HG03457 (cell line): ENCODE data around the gene CRPPA.
"Not testable (repeated sequence)": the region's sequence is repeated elsewhere in the genome, so short reads cannot be mapped to it uniquely, and the experiment has no call there.

Source experiments
- ATAC-seq: cut with Tn5 transposase; IDR thresholded peaks from one replicate; pipeline ENCODE4 v1.9.1; 2021; ENCODE audit warnings: moderate number of reproducible peaks; ENCODE audit not compliant: unreplicated experiment

CRPPA gene

GRCh38 chr7:16421333-16422102, at the start of gene CRPPA:
Gene CRPPA (minus strand): TSS chr7:16421538. CDS start chr7:16421322, 216 bp downstream.
- peak; percentile 19 for ATAC-seq

GRCh38 chr7:16465469-16466361, 44.4 kb upstream of the CRPPA start, which contains the start of gene SOSTDC1:
Gene SOSTDC1 (minus strand): TSS chr7:16465738. CDS start chr7:16465668, 70 bp downstream.
- ATAC-seq: no peak

GRCh38 chr7:16463949-16464715, 42.8 kb upstream of the CRPPA start:
- no peak for ATAC-seq

GRCh38 chr7:16463520-16463919, 42.2 kb upstream of the CRPPA start:
- ATAC-seq: no peak

- no peak for ATAC-seq
These were observed 41.1 kb upstream of the CRPPA start for GRCh38 chr7:16462431-16462889.

GRCh38 chr7:16460789-16461493, 39.6 kb upstream of the CRPPA start:
- no peak for ATAC-seq

- ATAC-seq: not testable (repeated sequence)
These were observed 35.0 kb upstream of the CRPPA start for GRCh38 chr7:16456303-16456702.

GRCh38 chr7:16455591-16455990, 34.3 kb upstream of the CRPPA start:
- no peak for ATAC-seq

GRCh38 chr7:16450366-16450765, 29.0 kb upstream of the CRPPA start:
- no peak for ATAC-seq

- ATAC-seq: no peak
These were observed 26.5 kb upstream of the CRPPA start for GRCh38 chr7:16447876-16448275.

- no peak for ATAC-seq
These were observed 25.2 kb upstream of the CRPPA start for GRCh38 chr7:16446508-16446907.

- ATAC-seq: not testable (repeated sequence)
These were observed 22.5 kb upstream of the CRPPA start for GRCh38 chr7:16443871-16444270.

GRCh38 chr7:16438988-16439387, 17.6 kb upstream of the CRPPA start:
- no peak for ATAC-seq

- ATAC-seq: no peak
These were observed 15.0 kb upstream of the CRPPA start for GRCh38 chr7:16436306-16436705.

- no peak for ATAC-seq
These were observed 12.3 kb upstream of the CRPPA start for GRCh38 chr7:16433568-16434122.

GRCh38 chr7:16432425-16432731, 11.0 kb upstream of the CRPPA start:
- ATAC-seq: no peak

GRCh38 chr7:16431646-16432424, 10.5 kb upstream of the CRPPA start:
- ATAC-seq: no peak

GRCh38 chr7:16430133-16430532, 8.8 kb upstream of the CRPPA start:
- ATAC-seq: no peak

GRCh38 chr7:16428672-16429071, 7.3 kb upstream of the CRPPA start:
- ATAC-seq: no peak
